ENCODE measurements around the gene FBLN5. TPM values are rescaled to one million over a fixed set of nuclear protein-coding genes. Genes with fewer than 3 reads are reported as not detected.

FBLN5 gene
- total and polyA plus RNA-seq, 2 of the 4 experiments (the other 2 are of a cell fraction), result 10.6 to 76.4 TPM

- H3K56ac ChIP-seq (ENCODE audit: extremely low read depth, insufficient read depth, low read length), result no peak overlapping the region
- no peak overlapping the region for H4K5ac ChIP-seq (ENCODE audit: low read depth, low read length)
- no CpG with 5 or more reads among the region's 4 CpGs for WGBS, 2 experiments (ENCODE audit: extremely low coverage in 2 of 2, insufficient read length in 1 of 2)
- no peak overlapping the region for H2AK5ac ChIP-seq (ENCODE audit: low read depth, low read length)
- H4K20me1 ChIP-seq (ENCODE audit: insufficient read depth, low read length), result peaks cover 52% of the 10 kb centered on the region
- H3K36me3 ChIP-seq (ENCODE audit: control insufficient read depth, insufficient read depth, low read length), result peaks cover 2% of the 10 kb centered on the region; the same call in 1 of the 2 replicates
- H3K18ac ChIP-seq (ENCODE audit: low read depth, low read length), result no peak overlapping the region
- no peak overlapping the region for H2BK20ac ChIP-seq (ENCODE audit: low read depth, low read length)
- no peak overlapping the region for H3K9ac ChIP-seq (ENCODE audit: low read depth, low read length)
- dilution Hi-C loops (cut with HindIII; ENCODE audit: low sequenced_read_pairs, unreplicated experiment), result no loop called here
- H3K9me1 ChIP-seq (ENCODE audit: insufficient read depth, low read length), result peaks cover 32% of the 10 kb centered on the region
- no peak overlapping the region for H3K4me2 ChIP-seq (ENCODE audit: low read depth, low read length)
- no peaks in the 10 kb centered on the region for H3K9me3 ChIP-seq (ENCODE audit: control insufficient read depth, insufficient read depth, low read length)
- in situ Hi-C loops (cut with MboI; ENCODE audit: low sequenced_read_pairs), result no loop called here
- ChIA-PET CTCF (no interaction called here), POLR2A (ENCODE audit: unreplicated experiment) (no interaction called here)
- TF ChIP-seq RAD21 (IDR thresholded peaks at IDR 0.05; ENCODE audit: low read length), result no peak
- no peak for TF ChIP-seq RFX5 (IDR thresholded peaks at IDR 0.05; ENCODE audit: low read depth, low read length)
- TF ChIP-seq FOS (IDR thresholded peaks at IDR 0.05; ENCODE audit: low read depth, low read length), result no peak
- TF ChIP-seq RCOR1 (IDR thresholded peaks at IDR 0.05; ENCODE audit: insufficient replicate concordance, low read length), result no peak
- no peak for TF ChIP-seq MAZ (IDR thresholded peaks at IDR 0.05; ENCODE audit: borderline replicate concordance, low read depth, low read length)
- TF ChIP-seq SMC3 (IDR thresholded peaks at IDR 0.05; ENCODE audit: low read depth, low read length), result no peak
- TF ChIP-seq USF2 (IDR thresholded peaks at IDR 0.05; ENCODE audit: low read depth, low read length), result no peak
- TF ChIP-seq BHLHE40 (IDR thresholded peaks at IDR 0.05; ENCODE audit: low read depth, low read length), result no peak
- no peak for TF ChIP-seq ELK1 (IDR thresholded peaks at IDR 0.05; ENCODE audit: borderline replicate concordance, low read depth, low read length)
- TF ChIP-seq NFE2L2 (IDR thresholded peaks at IDR 0.05; ENCODE audit: low read depth, low read length), result no peak
- no peak for TF ChIP-seq MXI1 (IDR thresholded peaks at IDR 0.05; ENCODE audit: borderline replicate concordance, low read depth, low read length)
- no peak overlapping the region for H3K23ac ChIP-seq (ENCODE audit: low read depth, low read length)
- no peak overlapping the region for H2AFZ ChIP-seq (replicated peaks; ENCODE audit: low read length, poor library complexity)
- H2BK120ac ChIP-seq (ENCODE audit: low read depth, low read length), result no peak overlapping the region
- peaks cover 11 to 46% of the 10 kb centered on the region in 2 experiments for H3K79me1 ChIP-seq (ENCODE audit: low read depth in 1 of 2, low read length in 2 of 2)
- H3K4ac ChIP-seq (ENCODE audit: low read depth, low read length), result no peak overlapping the region
- no peak overlapping the region for H3K14ac ChIP-seq (replicated peaks; ENCODE audit: low read depth, low read length)
- no peak overlapping the region for H2BK5ac ChIP-seq (ENCODE audit: low read depth, low read length, poor library complexity, severe bottlenecking)
- no peak overlapping the region for H3K4me3 ChIP-seq (ENCODE audit: insufficient read depth, low read depth, low read length)
- H3K27me3 ChIP-seq (ENCODE audit: control insufficient read depth, insufficient read depth, low read length), result no peaks in the 10 kb centered on the region
- H2AK9ac ChIP-seq (replicated peaks; ENCODE audit: low read depth, low read length, poor library complexity), result no peak overlapping the region
- no peak overlapping the region for H4K8ac ChIP-seq (ENCODE audit: low read depth in 2 of 2, low read length in 2 of 2)
- no peak overlapping the region for H4K91ac ChIP-seq (ENCODE audit: insufficient read depth, low read depth, low read length)
- H3K4me1 ChIP-seq (ENCODE audit: control insufficient read depth, insufficient read depth, low read length), result peaks cover 6% of the 10 kb centered on the region; the same call in 1 of the 2 replicates
- intact Hi-C loops (cut with micrococcal nuclease), result no loop called here
- no peak overlapping the region for H2BK15ac ChIP-seq (ENCODE audit: low read depth, low read length)
- DNase-seq, result no peak
- no peak overlapping the region for H3K27ac ChIP-seq (ENCODE audit: insufficient read depth, low read length)
- BruUV-seq (replicated peaks), result no TSS peak
- ATAC-seq (ENCODE audit: low read depth), result no peak
These were observed 47.7 kb downstream of the FBLN5 start for GRCh38 chr14:91899806-91900205.

Measured in IMR-90 (cell line).